Mucosa of descending colon (tissue), 3 donors: ENCODE data around the gene PTPRN2. TPM values are rescaled to one million over a fixed set of nuclear protein-coding genes. Genes with fewer than 3 reads are reported as not detected.

Experiments used
- ATAC-seq: fragments of 200-7000 bp; cut with Tn5 transposase; one replicate; pipeline ENCODE4 v1.9.1; 2020; ENCODE audit warnings: mild to moderate bottlenecking, moderate library complexity
- DNase-seq, 3 donors: peaks; one replicate each; pipeline ENCODE4 v3.0.0-alpha.2; 2020
- H3K36me3 ChIP-seq: fragments of 200-600 bp; one replicate; pipeline ENCODE4 v1.8.0; 2021; ENCODE audit warnings: low read depth, mild to moderate bottlenecking
- H3K4me1 ChIP-seq: fragments of 200-600 bp; one replicate; pipeline ENCODE4 v1.8.0; 2021; ENCODE audit warnings: low read depth, mild to moderate bottlenecking
- H3K4me3 ChIP-seq: fragments of 200-600 bp; one replicate; pipeline ENCODE4 v1.8.0; 2021; ENCODE audit warnings: mild to moderate bottlenecking
- H3K9me3 ChIP-seq: fragments of 200-600 bp; one replicate; pipeline ENCODE4 v1.8.0; 2021; ENCODE audit warnings: mild to moderate bottlenecking
- intact Hi-C, 2 donors: fragments of 100-400 bp; cut with DNase I in 1 of 2; cut with micrococcal nuclease in 1 of 2; formaldehyde crosslinking; loops; one replicate each; pipeline versions ENCODE4 v1.11.0 to v1.11.1; 2022; cut with DNase I, micrococcal nuclease
- total RNA-seq, 3 donors: library from RNA; stranded (reverse); fragmentation: NEBNext Ultra II Directional in 2 of 3; extraction: Animal tissue kit (Norgen Biotek cat#: 25700) in 2 of 3; gene quantifications; one replicate each; pipeline versions ENCODE4 v1.2.1 to v1.2.4, GENCODE V29; 2021 to 2023
- TF ChIP-seq, protein P1 (sequence below): fragments of 200-600 bp; IDR thresholded peaks from one replicate; pipeline ENCODE4 v1.8.0; 2022; ENCODE audit warnings: antibody characterized with exemption, mild to moderate bottlenecking
- donor health status: DM: no; HTN: no; CAD: no; lungs with moderate emphysema.
- donor health status: DM: no; HTN: no; CAD: no.
- donor health status: DM: no; HTN: yes; CAD: no.

PTPRN2 gene
- total RNA-seq, 3 donors from 2014 or later = 12.5 to 28.0 (median 26.2) TPM

DNA sequence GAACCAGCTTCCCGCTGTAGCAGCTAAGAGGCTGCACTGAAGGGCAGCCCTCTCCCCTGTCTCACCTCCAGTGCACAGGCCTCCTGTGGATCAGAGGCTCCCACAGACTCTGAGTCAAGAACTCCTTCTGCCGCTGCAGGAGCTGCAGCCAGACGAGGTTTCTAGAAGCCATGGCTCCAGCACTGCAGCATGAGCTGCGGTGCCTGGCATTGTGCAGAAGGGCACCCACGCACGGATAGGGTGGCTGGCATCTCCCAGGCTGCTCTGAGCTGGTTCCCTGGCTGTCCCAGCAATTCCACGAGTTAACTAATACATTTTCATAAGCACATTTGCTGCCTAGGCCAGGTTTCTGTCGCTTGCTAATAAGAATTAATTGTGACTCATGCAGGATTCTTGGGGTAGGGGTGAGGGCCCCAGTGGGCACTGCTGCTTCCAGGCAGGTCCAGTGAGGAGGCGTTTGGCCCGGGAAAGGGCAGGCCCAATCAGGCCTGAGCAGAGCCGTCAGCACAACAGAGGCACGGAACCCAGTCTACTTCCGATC lies 656.6 kb downstream of the PTPRN2 start:
- peaks cover 10% of the 10 kb centered on the region for H3K9me3 ChIP-seq
- TF ChIP-seq, protein P1, sequence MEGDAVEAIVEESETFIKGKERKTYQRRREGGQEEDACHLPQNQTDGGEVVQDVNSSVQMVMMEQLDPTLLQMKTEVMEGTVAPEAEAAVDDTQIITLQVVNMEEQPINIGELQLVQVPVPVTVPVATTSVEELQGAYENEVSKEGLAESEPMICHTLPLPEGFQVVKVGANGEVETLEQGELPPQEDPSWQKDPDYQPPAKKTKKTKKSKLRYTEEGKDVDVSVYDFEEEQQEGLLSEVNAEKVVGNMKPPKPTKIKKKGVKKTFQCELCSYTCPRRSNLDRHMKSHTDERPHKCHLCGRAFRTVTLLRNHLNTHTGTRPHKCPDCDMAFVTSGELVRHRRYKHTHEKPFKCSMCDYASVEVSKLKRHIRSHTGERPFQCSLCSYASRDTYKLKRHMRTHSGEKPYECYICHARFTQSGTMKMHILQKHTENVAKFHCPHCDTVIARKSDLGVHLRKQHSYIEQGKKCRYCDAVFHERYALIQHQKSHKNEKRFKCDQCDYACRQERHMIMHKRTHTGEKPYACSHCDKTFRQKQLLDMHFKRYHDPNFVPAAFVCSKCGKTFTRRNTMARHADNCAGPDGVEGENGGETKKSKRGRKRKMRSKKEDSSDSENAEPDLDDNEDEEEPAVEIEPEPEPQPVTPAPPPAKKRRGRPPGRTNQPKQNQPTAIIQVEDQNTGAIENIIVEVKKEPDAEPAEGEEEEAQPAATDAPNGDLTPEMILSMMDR = no peak
- no peak for DNase-seq
- no peak for ATAC-seq
- no peak overlapping the region for H3K4me3 ChIP-seq
- no peaks in the 10 kb centered on the region for H3K36me3 ChIP-seq
- intact Hi-C loops = no loop called here
- no peaks in the 10 kb centered on the region for H3K4me1 ChIP-seq

DNA sequence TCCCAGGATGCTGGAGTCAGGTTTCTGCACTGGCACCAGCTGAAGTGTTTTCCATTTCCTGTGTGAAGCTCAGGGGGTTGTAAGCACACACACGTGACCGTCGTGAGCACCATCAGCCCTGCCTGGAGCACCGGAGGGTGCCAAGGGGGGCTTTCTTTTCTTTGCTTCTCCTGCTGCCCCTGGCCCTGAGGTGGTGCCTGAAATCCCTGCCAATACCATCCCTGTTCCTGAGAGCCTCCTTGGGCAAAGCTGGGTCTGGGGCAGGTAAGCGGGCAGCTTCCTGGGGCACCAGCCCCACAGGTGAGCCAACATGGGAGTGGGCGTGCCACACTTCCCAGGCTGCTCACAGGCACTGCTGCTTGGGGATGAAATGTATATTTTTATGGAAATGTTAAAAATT lies 657.2 kb downstream of the PTPRN2 start:
- H3K9me3 ChIP-seq = peaks cover 10% of the 10 kb centered on the region
- no peak for DNase-seq
- intact Hi-C loops = no loop called here
- no peak overlapping the region for H3K4me3 ChIP-seq
- no peaks in the 10 kb centered on the region for H3K36me3 ChIP-seq
- ATAC-seq = no peak
- TF ChIP-seq, protein P1 = no peak
- no peaks in the 10 kb centered on the region for H3K4me1 ChIP-seq

DNA sequence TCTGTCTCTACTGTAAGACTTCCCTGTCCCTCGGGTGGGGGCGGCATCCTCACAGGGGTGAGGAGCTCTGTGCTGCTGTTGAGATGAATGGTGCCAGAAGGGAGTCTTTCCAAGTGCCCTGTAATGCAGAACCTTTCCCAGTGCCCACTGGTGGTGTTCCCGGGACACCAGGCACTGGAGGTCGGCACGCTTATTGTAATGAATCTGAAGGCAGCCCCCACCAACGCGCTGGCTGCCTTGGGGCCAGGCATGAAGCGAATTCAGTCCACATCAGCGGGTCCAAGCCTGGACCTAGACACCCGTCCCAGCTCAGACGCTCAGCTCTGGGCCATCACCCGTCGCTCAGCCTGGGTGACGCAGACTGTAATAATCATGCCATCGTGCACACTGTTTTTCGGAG lies 658.0 kb downstream of the PTPRN2 start:
- intact Hi-C loops = no loop called here
- DNase-seq (no peak), ATAC-seq (no peak)
- no peaks in the 10 kb centered on the region for H3K36me3 ChIP-seq
- TF ChIP-seq, protein P1 = no peak
- peaks cover 10% of the 10 kb centered on the region for H3K9me3 ChIP-seq
- no peaks in the 10 kb centered on the region for H3K4me1 ChIP-seq
- H3K4me3 ChIP-seq = no peak overlapping the region

DNA sequence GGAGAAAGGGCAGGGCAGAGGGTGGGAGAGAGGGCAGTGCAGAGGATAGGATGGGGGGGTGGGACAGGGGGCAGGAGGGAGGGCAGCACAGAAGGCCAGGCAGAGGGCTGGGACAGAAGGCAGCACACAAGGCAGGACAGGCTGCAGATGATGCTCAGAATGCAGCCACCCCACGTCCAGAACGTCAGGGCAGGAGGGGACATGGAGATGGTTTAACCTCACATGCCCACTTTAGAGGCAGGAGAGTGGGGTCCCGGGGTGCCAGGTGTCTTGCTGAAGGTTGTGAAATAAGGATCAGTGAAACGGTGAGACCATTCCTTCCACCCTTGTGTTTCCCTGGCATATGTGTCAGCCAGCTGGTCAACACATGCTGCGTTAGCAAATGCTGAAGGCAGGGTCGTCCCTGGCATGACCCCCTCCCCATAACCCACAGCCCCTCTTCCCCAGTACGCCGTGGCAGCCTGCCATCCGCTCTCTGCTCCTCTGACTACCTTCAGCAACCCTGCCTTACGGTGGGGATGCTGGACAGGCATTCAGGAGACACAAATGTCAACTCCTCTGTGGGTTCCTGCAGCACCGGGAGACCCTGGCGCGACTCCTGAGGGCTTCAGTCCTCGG lies 658.7 kb downstream of the PTPRN2 start:
- no peaks in the 10 kb centered on the region for H3K36me3 ChIP-seq
- peaks cover 10% of the 10 kb centered on the region for H3K9me3 ChIP-seq
- no peaks in the 10 kb centered on the region for H3K4me1 ChIP-seq
- TF ChIP-seq, protein P1 = no peak
- intact Hi-C loops = no loop called here
- DNase-seq (no peak), ATAC-seq (no peak)
- no peak overlapping the region for H3K4me3 ChIP-seq

DNA sequence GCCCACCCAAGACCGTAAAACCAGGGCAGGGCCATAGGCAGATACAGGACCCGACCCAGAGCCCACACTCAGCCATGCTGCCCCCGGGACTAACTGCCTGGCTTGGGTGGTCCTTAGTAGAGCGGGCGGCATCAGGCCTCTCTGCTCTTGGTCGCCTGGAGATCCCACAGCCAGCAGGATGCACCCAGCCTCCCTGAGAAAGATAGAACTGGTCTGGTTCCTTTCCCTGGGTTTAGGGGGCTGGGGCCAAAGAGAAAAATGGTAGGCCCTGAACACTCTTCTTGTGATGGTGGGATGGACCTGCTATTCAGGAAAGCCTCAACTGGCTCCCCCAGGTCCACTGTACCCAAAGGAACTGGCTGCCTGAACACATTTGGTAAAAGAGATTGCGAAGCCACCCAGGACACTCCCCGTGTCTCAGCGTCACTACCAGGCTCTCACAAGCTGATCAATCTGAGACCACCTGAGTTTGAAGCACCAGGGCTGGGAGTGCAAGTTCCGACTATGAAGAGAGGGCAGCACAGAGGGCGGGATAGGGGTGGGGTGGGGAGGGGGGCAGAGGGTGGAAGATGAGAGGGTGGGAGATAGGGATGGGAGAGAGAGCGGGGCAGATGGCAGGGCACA lies 659.3 kb downstream of the PTPRN2 start:
- ATAC-seq (no peak), DNase-seq (no peak)
- TF ChIP-seq, protein P1 = no peak
- peaks cover 8% of the 10 kb centered on the region for H3K9me3 ChIP-seq
- H3K4me3 ChIP-seq = no peak overlapping the region
- intact Hi-C loops = no loop called here
- H3K4me1 ChIP-seq = no peaks in the 10 kb centered on the region
- H3K36me3 ChIP-seq = no peaks in the 10 kb centered on the region
